Measurements from ENCODE around the gene IFNLR1. TPM values are rescaled to one million over a fixed set of nuclear protein-coding genes. Genes with fewer than 3 reads are reported as not detected.

The IFNLR1 gene
- total and polyA plus RNA-seq, 9 of the 15 experiments (the other 6 are each of a cell fraction or from before 2014, with no cell fraction given) = not detected

- H3K9me3 ChIP-seq (replicated peaks; ENCODE audit: control insufficient read depth, insufficient read depth, low read depth, low read length) = no peaks in the 10 kb centered on the region
- CTCF ChIA-PET (ENCODE audit: low intra/inter-chr PET ratio) = no interaction called here
- DNase-seq (ENCODE audit: extremely low read depth in 1 of 4, low spot score in 3 of 4) (no peak), ATAC-seq (no peak), FAIRE-seq (no peak)
- H3K27me3 ChIP-seq (ENCODE audit: control insufficient read depth in 2 of 2, insufficient read depth in 2 of 2, low read length in 2 of 2) = peaks cover 7 to 62% of the 10 kb centered on the region in 2 experiments; a peak in 3 of 5 replicates
- H3K9me1 ChIP-seq (ENCODE audit: control insufficient read depth, insufficient read depth, low read length) = no peaks in the 10 kb centered on the region
- H3K36me3 ChIP-seq (ENCODE audit: control insufficient read depth, insufficient read depth, low read length) = no peaks in the 10 kb centered on the region
- H3K79me2 ChIP-seq (ENCODE audit: control insufficient read depth, insufficient read depth, low read length) = no peaks in the 10 kb centered on the region
- no TSS peak for BruUV-seq (replicated peaks)
- no peaks in the 10 kb centered on the region for H3K4me1 ChIP-seq (replicated peaks in 1 of 2; ENCODE audit: control insufficient read depth in 2 of 2, insufficient read depth in 2 of 2, low read length in 2 of 2)
- no peak overlapping the region for H3K9ac ChIP-seq (ENCODE audit: insufficient read depth in 1 of 2, low read depth in 2 of 2, low read length in 2 of 2)
- in situ Hi-C loops (cut with MboI) = no loop called here
- no peak overlapping the region for H2AFZ ChIP-seq (ENCODE audit: low read depth, low read length)
- 2% methylated on average over 7 of the region's 7 CpGs for WGBS (ENCODE audit: insufficient coverage, low coverage, missing lambda C conversion rate)
- no peak overlapping the region for H3K4me3 ChIP-seq
- POLR2A ChIA-PET = interaction anchor here (0.6 to 1.1 kb wide), 4 partner anchors 8 to 81 kb away, joined by 3 to 4 read pairs (median 3); no protein-coding TSS in a partner anchor
- TF ChIP-seq ELF2 (CRISPR knock-in tag; IDR thresholded peaks at IDR 0.05) (no peak), DLX4 (CRISPR knock-in tag; IDR thresholded peaks at IDR 0.05) (no peak), ZNF764 (CRISPR knock-in tag; IDR thresholded peaks at IDR 0.05; ENCODE audit: low read depth) (no peak), CREB3L1 (IDR thresholded peaks at IDR 0.05; ENCODE audit: borderline replicate concordance, low read depth) (no peak), CXXC5 (CRISPR knock-in tag; IDR thresholded peaks at IDR 0.05) (no peak), DEAF1 (CRISPR knock-in tag; IDR thresholded peaks at IDR 0.05) (no peak), ZBTB17 (CRISPR knock-in tag; IDR thresholded peaks at IDR 0.05) (no peak), KLF16 (IDR thresholded peaks at IDR 0.05) (no peak), TAF7 (tag; IDR thresholded peaks at IDR 0.05) (no peak), PCBP2 (IDR thresholded peaks at IDR 0.05; ENCODE audit: low read depth, low read length, poor library complexity, severe bottlenecking) (no peak), GTF3C2 (IDR thresholded peaks at IDR 0.05; ENCODE audit: borderline replicate concordance, extremely low read depth, insufficient read length) (no peak), PRMT5 (CRISPR knock-in tag; IDR thresholded peaks at IDR 0.05) (no peak), ILK (tag; IDR thresholded peaks at IDR 0.05; ENCODE audit: borderline replicate concordance, low read depth) (no peak), ELF4 (CRISPR knock-in tag; IDR thresholded peaks at IDR 0.05) (no peak), ZBTB7A (IDR thresholded peaks at IDR 0.05; ENCODE audit: borderline replicate concordance, control insufficient read depth, low read depth, low read length) (no peak), ZNF717 (CRISPR knock-in tag; IDR thresholded peaks at IDR 0.05) (no peak), ZNF263 (CRISPR knock-in tag; IDR thresholded peaks at IDR 0.05; ENCODE audit: borderline replicate concordance) (no peak)
- intact Hi-C loops (cut with micrococcal nuclease) = no loop called here
- no peak overlapping the region for H3K4me2 ChIP-seq (ENCODE audit: insufficient read depth, low read length)
- peaks cover 6% of the 10 kb centered on the region; the same call in 1 of the 2 replicates for H4K20me1 ChIP-seq (replicated peaks; ENCODE audit: control insufficient read depth, insufficient read depth, low read length)
- no peak overlapping the region for H3K27ac ChIP-seq (ENCODE audit: extremely low read depth, low read depth, low read length)
Measured at GRCh38 chr1:24122776-24123175, 64.3 kb downstream of the IFNLR1 start.

Data from K562 (cell line).